Neuron (in vitro differentiated cells): ENCODE results near the gene NBPF26.
"Not testable (repeated sequence)": the region's sequence is repeated elsewhere in the genome, so short reads cannot be mapped to it uniquely, and the experiment has no call there.

Source experiments
- H2AFZ ChIP-seq: one replicate; pipeline ENCODE4 v1.6.1; 2013; ENCODE audit warnings: low read depth, mild to moderate bottlenecking, inconsistent platforms, low read length, moderate library complexity
- H3K27me3 ChIP-seq: one replicate; pipeline ENCODE4 v1.6.1; 2013; ENCODE audit warnings: low read length; ENCODE audit not compliant: insufficient read depth
- H3K36me3 ChIP-seq: one replicate; pipeline ENCODE4 v1.6.1; 2013; ENCODE audit warnings: low read length; ENCODE audit not compliant: insufficient read depth
- H3K4me1 ChIP-seq: one replicate; pipeline ENCODE4 v1.6.1; 2013; ENCODE audit warnings: low read length; ENCODE audit not compliant: insufficient read depth
- H3K4me3 ChIP-seq: 2 replicates; pipeline ENCODE4 v1.5.1; 2013; ENCODE audit warnings: mild to moderate bottlenecking, low read length, moderate library complexity
- H3K9me3 ChIP-seq: one replicate; pipeline ENCODE4 v1.6.1; 2013; ENCODE audit warnings: low read length

NBPF26 gene

GRCh38 chr1:120723715-120724402 is at the start of gene NBPF26:
Gene NBPF26, plus strand, starts transcription at chr1:120723945.
- peak within 1 kb of the TSS; percentile 76 for H3K4me3 ChIP-seq
- peak within 1 kb of the TSS; percentile 81 for H2AFZ ChIP-seq
- H3K4me1 ChIP-seq, result not testable (repeated sequence)

GRCh38 chr1:120680106-120680819 is 43.5 kb upstream of the NBPF26 start:
- not testable (repeated sequence) for H3K9me3 ChIP-seq, H3K36me3 ChIP-seq, H3K4me1 ChIP-seq, H3K27me3 ChIP-seq, H3K4me3 ChIP-seq, H2AFZ ChIP-seq

More at GRCh38 chr1:120723715-120724402, at the start of gene NBPF26:
- not testable (repeated sequence) for H3K27me3 ChIP-seq, H3K9me3 ChIP-seq, H3K36me3 ChIP-seq

GRCh38 chr1:120680938-120681337 is 42.8 kb upstream of the NBPF26 start:
- H3K9me3 ChIP-seq, H3K36me3 ChIP-seq, H2AFZ ChIP-seq, H3K4me3 ChIP-seq, H3K4me1 ChIP-seq, H3K27me3 ChIP-seq: not testable (repeated sequence)

- not testable (repeated sequence) for H3K27me3 ChIP-seq, H3K4me1 ChIP-seq, H3K4me3 ChIP-seq, H3K9me3 ChIP-seq, H2AFZ ChIP-seq, H3K36me3 ChIP-seq
Observed at GRCh38 chr1:120684397-120684796, 39.3 kb upstream of the NBPF26 start.

GRCh38 chr1:120685622-120686021 is 38.1 kb upstream of the NBPF26 start:
- not testable (repeated sequence) for H3K4me1 ChIP-seq, H2AFZ ChIP-seq, H3K36me3 ChIP-seq, H3K9me3 ChIP-seq, H3K4me3 ChIP-seq, H3K27me3 ChIP-seq

- not testable (repeated sequence) for H2AFZ ChIP-seq, H3K36me3 ChIP-seq, H3K4me1 ChIP-seq, H3K9me3 ChIP-seq, H3K27me3 ChIP-seq, H3K4me3 ChIP-seq
Observed at GRCh38 chr1:120687250-120687649, 36.5 kb upstream of the NBPF26 start.

- H3K9me3 ChIP-seq, H3K27me3 ChIP-seq, H3K4me3 ChIP-seq, H2AFZ ChIP-seq, H3K4me1 ChIP-seq, H3K36me3 ChIP-seq: not testable (repeated sequence)
Observed at GRCh38 chr1:120700807-120701562, 22.8 kb upstream of the NBPF26 start.

- not testable (repeated sequence) for H3K36me3 ChIP-seq, H3K4me1 ChIP-seq, H3K9me3 ChIP-seq, H2AFZ ChIP-seq, H3K27me3 ChIP-seq
- H3K4me3 ChIP-seq, result peak overlapping the region; percentile 76
Observed at GRCh38 chr1:120723358-120723714, 409 bp upstream of the NBPF26 start.

- H3K27me3 ChIP-seq, H3K4me1 ChIP-seq, H3K36me3 ChIP-seq, H3K9me3 ChIP-seq: not testable (repeated sequence)
- Histone ChIP-seq H3K4me3 (peak overlapping the region; percentile 76), H2AFZ (peak overlapping the region; percentile 81)
Observed at GRCh38 chr1:120724507-120724906, 762 bp downstream of the NBPF26 start.

GRCh38 chr1:120728811-120729210 is 5.1 kb downstream of the NBPF26 start:
- H3K27me3 ChIP-seq, H3K4me1 ChIP-seq, H3K4me3 ChIP-seq, H2AFZ ChIP-seq, H3K9me3 ChIP-seq, H3K36me3 ChIP-seq: not testable (repeated sequence)

GRCh38 chr1:120769090-120769489 is 45.3 kb downstream of the NBPF26 start:
- not testable (repeated sequence) for H2AFZ ChIP-seq, H3K9me3 ChIP-seq, H3K4me3 ChIP-seq, H3K4me1 ChIP-seq, H3K36me3 ChIP-seq, H3K27me3 ChIP-seq

GRCh38 chr1:120805452-120805851 is 81.7 kb downstream of the NBPF26 start:
- H2AFZ ChIP-seq, H3K9me3 ChIP-seq, H3K36me3 ChIP-seq, H3K4me1 ChIP-seq, H3K27me3 ChIP-seq, H3K4me3 ChIP-seq: not testable (repeated sequence)

GRCh38 chr1:120811822-120812221 is 88.1 kb downstream of the NBPF26 start:
- H3K4me1 ChIP-seq, H3K4me3 ChIP-seq, H3K9me3 ChIP-seq, H3K27me3 ChIP-seq, H3K36me3 ChIP-seq, H2AFZ ChIP-seq: not testable (repeated sequence)
